Loucy (cell line): ENCODE measurements around the gene TMEM248.

Experiments used
- CTCF ChIP-seq: fragments of 200-600 bp; sonication (generic); conservative IDR thresholded peaks from 2 replicates; pipeline ENCODE4 v1.5.1; 2014; ENCODE audit warnings: mild to moderate bottlenecking, antibody characterized with exemption, low read length
- EZH2phosphoT487 ChIP-seq: fragments of 200-600 bp; IDR thresholded peaks from 2 replicates; pipeline ENCODE4 v1.6.1; 2018; ENCODE audit warnings: antibody characterized with exemption, mild to moderate bottlenecking, moderate library complexity, borderline replicate concordance

GRCh38 chr7:66921396-66921917 lies 432 bp downstream of the TMEM248 start:
- TF ChIP-seq CTCF = no peak
- no peak for TF ChIP-seq EZH2phosphoT487
